ENCODE data around the gene PAFAH1B1.

GRCh38 chr17:2701996-2702741 is 108.7 kb downstream of the PAFAH1B1 start:
- no peak for TF ChIP-seq EP300 (IDR thresholded peaks at IDR 0.05)
- TF ChIP-seq POLR2A (IDR thresholded peaks at IDR 0.05; ENCODE audit: low read depth), result no peak

Data from esophagus muscularis mucosa (tissue), 2 donors.